GM21381 (cell line): ENCODE data around the gene HK1.

ENCODE experiments used
- ATAC-seq: cut with Tn5 transposase; IDR thresholded peaks from one replicate; pipeline ENCODE4 v1.9.1; 2021; ENCODE audit warnings: mild to moderate bottlenecking, moderate library complexity; ENCODE audit not compliant: unreplicated experiment

HK1 gene

DNA sequence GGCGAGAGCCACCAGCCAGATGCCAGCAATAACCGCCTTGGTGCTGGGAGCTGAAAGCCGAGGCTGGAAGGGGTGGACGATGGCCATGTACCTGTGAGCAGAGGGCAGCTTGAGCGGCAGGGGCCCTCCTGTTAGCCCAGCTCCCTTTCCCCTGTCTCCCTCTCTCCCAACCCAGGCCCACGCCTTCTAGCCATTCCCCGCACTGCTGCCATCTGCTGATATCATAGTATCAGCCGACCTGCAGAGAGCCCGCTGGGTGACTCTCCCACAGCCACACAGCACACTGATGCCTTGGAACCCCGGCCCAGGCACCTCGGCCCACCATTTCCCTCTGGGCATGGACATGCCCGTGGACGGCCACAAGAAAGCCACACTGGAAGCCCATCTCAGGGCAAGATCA, 136.8 kb downstream of the HK1 start:
- ATAC-seq: no peak

DNA sequence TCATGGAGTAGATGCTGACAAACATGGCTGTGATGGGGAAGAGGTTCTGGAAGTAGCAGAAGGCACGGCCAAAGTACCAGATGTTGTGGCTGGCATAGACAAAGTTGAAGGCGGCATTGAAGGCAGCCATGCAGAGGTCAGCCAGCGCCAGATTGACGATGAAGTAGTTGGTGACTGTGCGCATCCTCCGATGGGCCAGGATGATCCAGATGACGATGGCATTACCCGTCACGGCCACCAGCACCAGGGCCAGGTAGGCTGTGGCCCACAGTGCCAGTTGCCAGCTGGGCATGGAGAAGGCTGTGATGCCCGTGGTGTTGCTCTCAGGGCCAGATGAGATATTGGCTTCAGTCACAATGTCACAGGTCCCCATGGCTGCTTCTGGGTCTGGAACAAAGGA, 137.7 kb downstream of the HK1 start:
- no peak for ATAC-seq

DNA sequence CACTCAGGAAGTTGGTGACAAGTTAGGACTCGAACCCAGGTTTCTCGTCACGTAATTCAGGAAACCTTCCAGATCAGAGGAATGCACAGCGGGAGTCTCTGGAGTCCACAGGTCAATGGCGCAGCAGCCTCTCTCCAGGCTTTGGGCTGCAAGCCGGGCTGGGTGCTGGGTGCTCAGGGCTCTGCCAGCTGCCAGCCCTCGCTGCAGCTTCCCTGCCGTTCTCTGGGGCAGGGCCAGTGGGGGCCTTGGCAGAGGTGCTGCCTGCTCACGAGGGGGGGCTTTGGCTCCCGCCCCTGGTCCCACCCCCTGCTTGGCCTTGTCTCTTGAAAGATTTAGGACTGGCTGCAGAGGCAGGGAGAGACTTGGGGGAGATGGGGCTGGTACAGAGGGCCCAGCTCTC, 138.4 kb downstream of the HK1 start, which contains the start of gene TACR2:
TSS of gene TACR2 (minus strand) at position 224 of the 400 bp plus-strand sequence. CDS start 595 bp downstream, outside the sequence.
- no peak for ATAC-seq

DNA sequence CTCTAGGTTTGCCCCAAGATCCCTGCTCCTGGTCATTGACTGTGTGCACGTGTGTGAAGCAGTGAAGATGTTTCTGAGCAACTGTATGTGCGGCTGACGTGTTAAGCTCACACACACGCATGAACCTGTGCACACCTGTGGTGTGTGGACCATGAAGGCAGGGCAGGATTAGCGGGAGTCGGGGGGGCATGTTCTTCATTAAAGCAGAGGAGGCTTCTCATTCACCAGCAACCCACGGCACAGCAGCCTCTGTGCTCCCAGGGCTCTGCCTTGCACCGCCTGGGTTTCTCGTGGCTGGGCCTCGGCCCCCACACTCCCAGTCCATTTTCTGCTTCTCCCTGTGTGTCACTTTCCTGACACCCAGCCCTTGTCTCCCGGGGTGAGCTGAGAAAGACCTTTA, 139.2 kb downstream of the HK1 start:
- no peak for ATAC-seq

DNA sequence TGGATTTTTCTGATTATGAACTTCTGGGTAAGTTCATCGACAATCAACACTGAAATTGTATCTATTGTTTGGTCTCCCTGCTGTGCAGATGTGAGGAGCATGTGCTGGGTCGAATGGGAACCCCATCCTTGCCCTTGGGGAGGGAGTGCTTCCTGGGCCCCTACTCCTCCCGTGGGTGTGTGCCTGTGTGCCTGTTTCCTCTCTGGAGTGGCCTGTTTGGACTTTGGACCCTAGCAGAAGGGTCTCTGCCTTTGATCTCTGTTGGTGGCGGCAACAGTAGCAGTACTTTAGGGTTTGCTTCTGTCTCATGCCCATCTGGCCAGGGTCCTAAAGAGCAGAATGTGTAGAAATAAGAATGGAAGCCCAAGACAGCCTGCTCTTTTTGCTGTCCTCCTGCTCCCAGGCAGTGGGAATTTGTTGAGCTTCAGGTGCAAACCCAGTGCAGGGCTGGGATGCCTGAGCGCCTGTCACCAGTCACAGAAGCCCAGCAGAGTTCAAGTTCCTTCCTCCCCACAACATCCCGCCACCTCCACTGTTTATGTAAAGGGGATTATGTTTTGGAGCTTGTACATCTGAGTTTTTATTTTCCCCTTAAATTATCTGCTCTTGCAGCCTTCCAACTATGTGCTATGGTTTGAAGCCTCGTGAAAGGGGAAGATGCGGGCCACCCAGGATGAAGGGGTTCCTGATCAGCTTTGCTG, 139.9 kb downstream of the HK1 start:
- ATAC-seq: no peak

DNA sequence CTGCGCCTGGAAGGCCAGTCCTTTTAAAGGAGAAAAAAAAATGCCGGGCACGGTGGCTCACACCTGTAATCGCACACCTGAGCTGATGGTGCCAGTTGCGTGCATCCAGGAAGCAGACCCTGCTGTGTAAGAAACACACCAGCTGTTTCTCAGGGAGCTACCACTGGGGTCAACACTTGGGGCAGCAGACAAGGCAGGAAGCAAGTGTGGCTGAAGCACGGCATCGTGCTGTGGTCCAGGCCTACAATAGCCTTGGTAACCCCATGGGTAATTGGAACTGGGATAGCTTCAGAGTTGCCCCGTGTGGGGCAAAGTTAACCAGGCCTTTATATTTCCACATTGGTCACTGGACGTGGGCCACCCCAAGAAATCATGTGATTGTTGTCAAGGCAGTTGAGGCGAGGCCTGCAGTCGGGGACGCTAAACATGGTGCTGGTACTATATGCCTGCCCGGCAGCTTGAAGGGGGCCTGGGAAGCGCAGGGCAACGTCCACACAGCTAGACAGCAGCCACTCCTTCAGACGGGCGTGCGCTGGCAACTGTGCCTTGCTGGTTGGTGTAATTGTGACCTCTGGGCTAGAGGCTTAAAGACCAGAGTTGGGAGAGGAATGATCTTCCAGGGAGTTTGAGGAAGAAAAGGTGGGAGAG, 140.9 kb downstream of the HK1 start:
- ATAC-seq: no peak

DNA sequence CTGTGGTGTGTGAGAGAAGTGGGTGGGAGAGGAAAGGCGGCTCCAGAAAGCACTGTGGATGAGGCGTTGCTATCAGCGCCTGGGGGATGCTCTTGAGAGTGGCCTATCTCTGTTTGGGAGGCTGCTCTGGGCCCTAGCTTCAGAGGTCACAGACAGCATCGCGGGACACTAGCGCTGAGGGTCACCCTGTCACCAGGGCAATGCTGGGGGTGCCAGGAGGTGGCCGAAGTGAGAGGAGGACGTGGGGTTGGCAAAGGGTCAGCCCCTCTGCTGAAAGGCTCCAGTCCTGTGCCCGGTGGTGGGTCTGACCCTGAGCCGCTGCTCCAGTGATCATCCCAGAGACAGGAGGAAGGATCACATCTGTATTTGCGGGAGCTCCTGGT, 141.4 kb downstream of the HK1 start:
- no peak for ATAC-seq

DNA sequence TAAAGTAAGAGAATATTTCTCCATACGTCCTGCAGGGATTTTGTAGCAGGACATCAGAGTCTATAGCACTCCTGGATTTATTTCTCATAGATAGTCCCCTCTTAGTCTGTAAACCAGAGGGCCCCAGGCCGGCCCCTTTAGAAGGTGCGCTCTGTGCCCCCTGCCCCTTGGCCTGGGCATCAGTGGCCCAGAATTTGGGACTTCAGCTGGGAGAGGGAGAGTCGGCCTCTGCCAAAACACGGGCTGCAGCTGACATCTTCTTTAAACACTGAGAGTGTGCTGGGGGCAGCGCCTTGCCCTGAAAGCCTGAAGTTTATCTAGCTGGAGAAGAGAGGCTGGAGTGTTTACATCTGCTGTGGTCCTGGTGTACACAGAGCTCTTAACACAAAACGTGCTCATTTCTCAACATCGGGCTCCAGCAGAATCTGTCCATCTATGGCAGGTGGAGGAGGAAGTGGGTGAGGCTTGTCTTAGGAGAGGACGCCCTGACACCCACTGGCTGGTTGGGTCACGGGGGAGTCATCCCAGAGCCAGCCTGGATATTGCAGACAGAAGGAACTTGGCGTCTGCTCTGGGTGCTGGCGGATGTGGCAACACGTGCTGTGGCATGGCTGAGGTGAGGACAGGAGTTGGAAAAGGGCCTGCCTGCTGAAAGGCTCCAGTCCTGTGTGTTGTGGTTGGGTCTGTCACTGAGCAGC, 143.5 kb downstream of the HK1 start:
- no peak for ATAC-seq

DNA sequence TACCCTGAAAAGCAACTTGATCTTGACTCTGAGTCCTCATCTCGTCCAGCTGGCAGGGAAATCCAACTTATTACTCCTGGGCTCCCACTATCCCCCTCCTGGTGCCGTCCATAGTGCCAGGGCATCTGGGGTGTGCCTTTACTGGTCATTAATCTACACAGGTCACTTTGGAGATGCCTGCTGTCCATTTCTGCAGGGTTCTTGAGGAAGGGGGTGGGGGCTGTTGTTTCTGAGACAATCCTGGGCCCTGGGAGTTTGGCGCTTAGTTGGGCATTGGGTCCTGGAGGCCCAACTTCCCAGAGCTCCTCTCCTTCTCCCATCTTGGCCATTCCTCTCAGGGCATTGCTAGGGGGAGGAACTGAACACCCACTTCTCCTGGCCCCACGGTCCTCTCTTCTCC, 144.4 kb downstream of the HK1 start:
- no peak for ATAC-seq

DNA sequence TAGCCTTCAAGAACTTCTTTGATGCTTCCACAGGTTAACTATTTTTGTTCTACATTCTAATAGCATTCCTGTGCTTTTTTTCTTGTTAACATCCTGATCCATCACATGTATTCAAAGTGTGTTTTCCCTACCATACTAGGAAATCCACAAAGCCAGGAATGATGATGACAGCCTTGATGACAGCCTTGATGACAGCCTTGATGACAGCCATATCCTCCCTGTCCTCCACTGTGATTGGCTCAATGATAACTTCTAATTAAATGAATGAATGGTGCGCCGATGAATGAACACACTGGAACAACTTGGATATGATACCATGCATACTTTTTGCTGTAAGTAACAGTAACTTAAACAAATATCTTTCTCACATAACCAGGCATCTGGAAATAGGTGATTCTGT, 146.7 kb downstream of the HK1 start:
- no peak for ATAC-seq

DNA sequence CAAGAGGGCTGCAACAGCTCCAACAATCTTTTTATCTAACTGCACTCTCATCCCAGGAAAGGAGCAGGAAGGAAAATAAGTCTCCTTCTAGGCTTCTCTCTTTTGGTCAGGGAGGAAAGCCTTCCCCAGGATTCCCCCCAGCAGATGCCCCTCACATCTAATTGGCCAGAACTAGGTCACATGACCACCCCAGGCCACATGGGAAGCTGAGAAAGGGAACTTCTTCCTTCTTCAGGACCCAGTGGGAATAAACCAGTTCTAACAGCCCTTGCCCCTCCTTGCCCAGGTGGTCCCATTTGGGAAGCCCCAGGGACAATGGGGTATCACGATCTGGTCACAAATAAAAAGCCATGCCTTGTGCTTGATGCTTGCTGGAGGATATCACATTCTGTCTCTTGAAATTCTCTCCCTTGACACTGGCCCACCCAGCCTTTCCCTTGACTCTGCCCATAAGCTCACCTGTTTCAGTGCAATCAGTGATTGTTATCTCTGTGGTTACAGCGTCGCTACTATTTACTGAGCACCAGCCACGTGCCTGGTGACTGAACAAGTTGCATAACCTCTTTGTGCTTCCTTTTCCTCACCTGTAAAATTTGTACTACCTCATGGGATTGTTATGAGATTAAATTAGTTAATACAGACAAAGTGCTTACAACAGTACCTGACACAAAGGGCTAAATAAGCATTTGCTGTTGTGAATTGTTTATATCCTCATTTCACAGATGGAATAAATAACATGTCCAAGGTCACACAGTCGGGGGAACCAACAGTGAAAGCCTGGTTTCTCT, 147.4 kb downstream of the HK1 start:
- no peak for ATAC-seq

DNA sequence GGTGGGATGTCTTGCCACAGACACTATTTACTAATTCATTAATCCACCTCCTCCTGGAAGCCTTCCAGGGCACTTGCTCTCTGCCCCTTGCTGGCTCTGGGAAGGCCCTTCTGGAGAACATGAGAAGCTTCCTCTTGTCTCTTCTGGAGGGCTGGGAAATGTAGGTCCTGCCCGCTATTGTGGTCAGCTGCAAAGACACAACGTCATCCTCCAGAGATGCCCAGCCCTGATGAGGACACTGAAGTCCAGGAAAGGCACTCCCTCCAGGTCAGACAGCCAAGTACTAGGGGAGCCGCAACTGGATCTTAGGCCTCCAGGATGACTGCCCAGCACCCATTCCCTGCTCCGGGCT, 148.1 kb downstream of the HK1 start:
- ATAC-seq: no peak

DNA sequence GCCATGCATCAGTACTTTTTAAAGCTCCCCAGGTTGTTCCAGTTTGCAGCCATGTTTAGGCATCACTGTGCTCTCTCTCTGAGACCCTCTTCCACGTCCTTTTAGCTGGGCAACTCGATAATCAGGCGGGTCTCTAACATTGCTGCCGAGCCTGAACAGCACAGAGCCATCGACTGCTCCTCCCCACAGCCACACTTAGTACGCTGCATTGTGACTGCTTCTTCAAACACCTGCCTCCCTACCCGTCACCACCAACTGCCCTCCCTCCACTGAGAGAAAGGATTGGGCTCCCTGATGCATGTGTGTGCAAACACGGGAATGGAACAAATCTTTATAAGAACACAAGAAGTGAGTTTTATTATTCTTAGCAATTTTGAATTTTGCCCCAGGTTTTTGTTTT, 149.9 kb downstream of the HK1 start:
- no peak for ATAC-seq

DNA sequence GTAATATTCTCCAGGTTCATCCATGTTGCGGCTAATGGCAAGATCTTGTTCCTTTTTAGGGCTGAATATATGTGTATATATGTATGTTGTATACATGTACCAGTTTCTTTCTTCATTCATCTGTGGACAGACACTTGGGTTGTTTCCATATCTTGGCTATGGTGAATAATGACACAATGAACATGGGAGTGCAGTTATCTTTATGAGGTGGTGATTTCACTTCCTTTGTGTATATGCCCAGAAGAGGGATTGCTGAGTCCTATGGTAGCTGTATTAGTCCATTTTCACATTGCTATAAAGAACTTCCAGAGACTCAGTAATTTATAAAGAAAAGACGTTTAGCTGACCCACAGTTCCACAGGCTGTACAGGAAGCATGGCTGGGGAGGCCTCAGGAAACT, 155.9 kb downstream of the HK1 start:
- ATAC-seq: no peak

DNA sequence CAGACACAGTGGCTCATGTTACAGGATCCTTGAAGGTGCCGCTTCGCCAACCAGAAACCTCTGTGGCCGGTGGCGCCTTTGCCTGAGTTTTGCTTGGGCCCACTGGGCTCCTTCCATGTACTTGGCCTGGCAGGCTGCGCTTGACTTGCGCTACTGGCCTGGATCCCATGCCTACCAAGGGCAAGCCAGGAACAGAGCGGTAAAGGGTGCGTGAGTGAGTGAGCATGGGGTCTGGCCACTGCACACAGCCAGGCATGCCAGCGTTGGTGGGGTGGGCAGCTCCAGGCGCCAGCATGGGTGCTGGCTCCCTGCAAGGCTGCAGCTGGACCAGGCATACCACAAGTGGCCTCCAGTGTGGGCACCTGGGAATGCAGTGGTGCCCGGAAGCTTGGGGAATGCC, 156.6 kb downstream of the HK1 start:
- ATAC-seq: no peak

DNA sequence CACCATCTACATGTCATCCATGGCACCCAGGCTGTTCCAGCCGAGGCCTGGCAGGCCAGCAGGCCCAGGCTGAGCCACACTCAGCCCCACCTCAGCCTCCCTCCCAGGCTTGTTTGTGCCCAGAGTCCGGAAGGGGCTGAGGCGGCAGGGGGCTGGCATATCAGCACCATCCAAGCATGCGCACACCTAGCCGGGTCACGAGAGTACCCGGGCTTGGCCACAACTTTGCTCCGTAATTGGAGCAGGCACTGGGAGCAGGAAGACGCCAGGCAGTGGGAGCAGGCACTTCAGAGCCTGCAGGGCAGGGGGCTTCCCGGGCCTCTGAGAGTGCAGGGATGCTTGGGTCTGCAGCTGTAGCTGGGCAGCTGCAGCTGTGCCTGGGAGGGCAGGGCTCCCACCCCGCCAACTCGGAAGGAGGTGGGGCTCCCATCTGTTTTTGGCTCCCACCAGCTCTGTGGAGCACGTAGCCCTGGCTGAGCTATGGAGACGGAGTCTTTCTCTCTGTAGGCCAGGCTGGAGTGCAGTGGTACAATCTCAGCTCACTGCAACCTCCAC, 157.7 kb downstream of the HK1 start:
- no peak for ATAC-seq

DNA sequence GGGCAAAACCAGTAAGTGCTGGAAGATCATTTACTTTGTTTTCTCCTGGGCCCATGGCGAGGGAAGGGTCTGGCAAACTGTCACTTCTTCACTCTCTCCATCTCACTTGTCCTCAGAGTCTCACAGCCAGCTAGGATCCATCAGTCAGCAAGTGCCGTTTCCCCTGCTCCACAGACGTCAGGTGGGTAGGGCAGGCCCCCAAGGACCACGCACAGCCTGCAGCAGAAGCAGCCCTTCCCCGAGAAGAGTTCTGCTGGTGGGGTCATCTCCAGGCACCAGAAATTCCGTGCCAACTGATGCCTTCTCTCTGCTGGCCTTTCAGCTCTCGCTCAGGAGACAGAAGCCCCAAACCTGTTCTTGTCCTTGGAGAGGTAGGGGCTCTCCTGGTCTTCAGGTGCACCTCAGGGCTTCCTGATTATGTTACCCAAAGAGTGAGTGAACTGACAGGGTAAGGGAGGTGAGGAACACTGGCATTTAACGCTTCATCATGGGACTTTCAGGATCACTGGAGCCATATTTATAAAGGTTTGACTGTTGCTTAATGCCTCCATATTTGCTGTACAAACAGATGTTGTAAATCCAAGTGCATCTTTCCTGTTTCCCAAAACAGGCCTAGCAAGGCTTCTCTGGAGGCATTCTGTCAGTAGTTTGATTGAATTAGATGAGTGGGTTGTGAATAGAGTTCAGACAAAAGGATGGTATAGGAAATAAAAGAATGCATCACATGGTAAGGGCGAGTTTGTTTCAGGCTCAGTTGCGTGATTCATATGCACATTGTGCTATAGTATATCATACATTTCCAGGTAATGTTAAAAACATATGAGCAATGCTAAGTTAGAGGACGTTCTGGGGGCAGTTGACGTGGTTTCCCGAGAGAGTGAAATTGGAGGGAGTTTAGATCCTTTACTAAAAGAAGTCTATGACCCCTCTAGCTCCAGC, 159.3 kb downstream of the HK1 start:
- no peak for ATAC-seq

DNA sequence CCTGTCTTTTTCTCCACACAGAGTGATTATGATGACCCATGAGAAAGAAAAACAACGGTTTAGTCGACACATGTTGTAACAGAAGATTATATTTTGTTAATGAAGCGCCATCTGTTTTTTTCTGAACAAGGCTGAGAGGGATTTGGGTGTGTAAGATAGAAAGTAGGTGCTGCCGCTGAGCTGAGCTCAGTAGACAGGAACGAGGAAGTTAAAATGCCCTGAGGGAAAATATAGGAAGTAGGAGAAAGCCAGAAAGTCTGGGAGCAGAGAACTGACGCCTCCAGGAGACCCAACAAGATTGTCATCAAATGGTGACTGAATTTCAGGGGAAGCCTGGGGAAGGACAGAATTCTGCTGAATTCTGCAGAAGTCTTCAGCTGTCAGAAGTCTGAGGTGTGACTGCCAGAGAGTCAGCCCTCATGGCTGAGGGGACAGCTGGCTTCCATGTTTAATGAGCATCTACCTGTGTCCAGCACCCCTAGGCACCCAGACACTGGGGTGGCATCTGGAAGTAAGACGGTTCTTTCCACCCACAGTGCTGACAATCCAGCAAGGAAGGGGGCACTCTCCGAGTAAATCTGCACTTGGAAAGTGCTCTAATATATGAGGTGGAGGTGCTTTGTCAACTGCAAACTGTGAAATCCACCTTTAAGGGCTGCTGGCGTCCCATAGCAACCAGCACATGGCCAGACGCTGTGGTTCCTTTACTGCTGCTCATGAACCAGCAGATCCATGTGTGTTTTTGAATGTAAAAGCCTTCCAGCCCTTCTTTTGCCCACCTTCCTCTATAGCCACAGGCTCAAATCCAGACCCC, 160.4 kb downstream of the HK1 start:
- ATAC-seq: no peak

DNA sequence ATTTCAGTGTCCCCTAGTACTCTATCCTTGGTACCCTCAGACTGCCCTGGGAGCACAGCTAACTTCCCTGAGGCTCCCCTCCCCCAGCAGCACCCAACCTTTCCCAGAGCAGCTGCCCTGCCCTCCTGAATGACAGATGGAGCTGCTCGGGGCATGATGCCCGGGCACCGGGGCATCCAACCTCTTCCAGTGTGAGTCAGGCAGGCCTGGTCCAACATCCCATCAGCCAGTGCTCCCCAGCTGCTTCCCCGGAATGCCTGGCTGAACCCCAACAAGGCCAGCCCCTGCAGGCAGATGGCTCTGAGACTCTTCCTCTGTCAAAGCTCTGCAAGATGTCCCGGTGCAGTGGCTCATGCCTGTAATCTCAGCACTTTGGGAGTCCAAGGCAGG, 161.0 kb downstream of the HK1 start:
- ATAC-seq: no peak
